Inflammatory macrophage treated with lipopolysaccharide for 4 hours (primary cell): ENCODE results near the gene USP37.
A peak's percentile ranks its signal among the peaks of the same experiment; 100 is the strongest.
"Not testable (repeated sequence)": the region's sequence is repeated elsewhere in the genome, so short reads cannot be mapped to it uniquely, and the experiment has no call there.

Experiments
- DNase-seq: peaks from one replicate; pipeline ENCODE4 v3.0.0-alpha.2; 2020

The USP37 gene

GRCh38 chr2:218554225-218554624, 13.9 kb downstream of the USP37 start:
- DNase-seq, result not testable (repeated sequence)

DNA sequence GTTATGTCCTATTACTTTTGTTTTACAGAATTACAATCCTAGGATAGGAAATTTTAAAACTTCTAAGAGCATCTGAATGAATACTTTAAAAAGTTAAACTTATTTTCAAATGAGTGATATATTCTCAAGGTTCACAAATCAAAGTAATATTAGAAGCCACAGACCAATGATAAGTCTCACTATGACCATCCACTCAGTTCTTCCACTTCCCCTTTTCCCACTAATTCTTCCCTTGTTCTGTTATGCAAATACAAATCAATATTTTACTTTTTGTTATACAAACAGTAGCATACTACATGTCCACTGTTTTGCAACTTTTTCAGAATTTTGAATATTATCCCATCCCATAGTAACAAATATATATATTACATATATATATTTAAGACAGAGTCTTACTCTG, 20.2 kb downstream of the USP37 start:
- no peak for DNase-seq

- DNase-seq, result no peak
Observed at GRCh38 chr2:218547511-218547910, 20.6 kb downstream of the USP37 start.

GRCh38 chr2:218546012-218546411, 22.1 kb downstream of the USP37 start:
- DNase-seq, result no peak

DNA sequence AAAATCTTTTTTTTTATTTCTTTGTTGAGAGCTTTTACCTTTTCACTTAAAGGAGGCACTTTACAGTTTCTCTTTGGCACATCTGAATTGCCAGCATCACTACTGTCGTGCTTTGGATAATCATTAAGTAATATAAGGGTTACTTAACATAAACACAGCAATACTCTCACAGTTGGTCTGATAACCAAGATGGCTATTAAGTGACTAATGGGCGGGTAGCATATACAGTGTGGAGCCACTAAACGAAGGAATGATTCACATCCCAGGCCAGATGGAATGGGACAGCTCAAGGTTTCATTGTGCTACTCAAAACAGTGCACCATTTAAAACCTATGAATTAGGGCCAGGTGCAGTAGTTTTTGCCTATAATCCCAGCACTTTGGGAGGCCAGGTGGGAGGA, 28.1 kb downstream of the USP37 start:
- DNase-seq, result no peak

- DNase-seq, result no peak
Observed at GRCh38 chr2:218536804-218537494, 31.2 kb downstream of the USP37 start.

GRCh38 chr2:218529990-218530389, 38.2 kb downstream of the USP37 start:
- DNase-seq, result no peak

- DNase-seq, result not testable (repeated sequence)
Observed at GRCh38 chr2:218528409-218528808, 39.7 kb downstream of the USP37 start.

DNA sequence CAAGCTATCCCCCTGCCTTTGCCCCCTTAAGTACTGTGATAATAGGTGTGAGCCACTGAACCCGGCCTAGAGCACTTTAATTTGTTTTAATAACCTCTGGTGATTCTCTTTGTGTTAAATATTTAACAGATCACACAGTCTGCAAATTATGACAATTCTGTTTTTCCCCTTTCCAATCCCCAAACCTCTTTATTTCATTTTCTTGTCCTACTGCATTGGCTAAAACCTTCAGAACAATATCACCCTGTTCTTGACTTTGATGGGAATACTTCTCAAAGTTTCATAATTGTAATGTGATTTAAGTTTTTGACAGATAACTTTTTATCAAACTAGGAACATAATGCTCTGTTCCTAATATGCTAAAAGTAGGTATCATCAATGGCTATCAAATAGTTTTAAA, 44.5 kb downstream of the USP37 start:
- no peak for DNase-seq

DNA sequence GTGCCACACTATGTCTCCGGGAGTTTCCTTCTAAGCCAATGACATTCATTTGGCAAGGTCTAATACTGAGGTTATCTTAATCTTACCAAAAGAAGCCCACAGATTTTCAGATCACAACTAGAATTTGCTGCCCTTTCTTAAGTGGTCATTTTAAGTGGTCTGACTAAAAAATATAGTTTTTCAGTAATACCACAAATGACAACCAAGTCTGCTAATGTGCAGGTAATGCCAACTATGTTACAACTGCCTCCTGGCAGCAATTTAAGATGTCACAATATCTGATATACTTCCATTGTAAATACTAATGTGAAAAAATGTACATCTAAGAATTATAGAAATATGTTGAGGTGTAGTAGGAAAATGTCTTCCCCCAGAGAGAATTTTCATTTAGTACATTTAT, 49.3 kb downstream of the USP37 start:
- DNase-seq, result no peak

DNA sequence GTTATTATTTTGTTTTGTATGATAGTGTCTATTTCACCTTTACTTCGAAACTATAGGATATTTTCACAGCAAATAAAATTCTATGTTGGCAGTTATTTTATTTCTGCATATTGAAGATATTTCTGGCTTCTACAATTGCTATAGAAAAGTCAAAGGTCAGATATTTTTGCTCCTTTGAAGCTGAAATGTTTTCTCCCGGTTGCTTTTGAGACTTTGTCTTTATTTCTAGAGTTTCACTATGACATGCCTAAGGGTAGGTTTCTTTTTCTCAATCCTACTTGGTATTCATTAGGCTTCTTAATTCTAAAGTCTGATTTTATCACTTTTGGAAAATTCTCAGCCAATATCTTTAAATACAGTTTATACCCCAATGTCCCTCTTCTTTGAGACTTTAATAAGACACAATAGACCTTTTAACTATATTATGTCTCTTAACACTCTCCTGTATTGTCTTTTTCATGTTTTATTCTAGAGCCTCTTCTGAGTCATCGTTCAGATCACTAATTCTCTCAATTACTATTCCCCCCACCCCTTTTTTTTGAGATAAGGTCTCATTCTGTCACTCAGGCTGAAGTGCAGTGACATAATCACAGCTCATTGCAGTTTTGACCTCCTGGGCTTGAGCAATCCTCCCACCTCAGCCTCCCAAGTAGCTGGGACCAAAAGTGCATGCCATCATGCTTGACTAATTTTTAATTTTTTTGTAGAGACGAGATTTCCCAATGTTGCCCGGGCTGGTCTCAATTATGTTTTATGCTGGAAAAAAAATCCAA, 50.5 kb downstream of the USP37 start:
- DNase-seq, result peak; percentile 25

- peak; percentile 49 for DNase-seq
Observed at GRCh38 chr2:218516614-218517013, 51.5 kb downstream of the USP37 start.

DNA sequence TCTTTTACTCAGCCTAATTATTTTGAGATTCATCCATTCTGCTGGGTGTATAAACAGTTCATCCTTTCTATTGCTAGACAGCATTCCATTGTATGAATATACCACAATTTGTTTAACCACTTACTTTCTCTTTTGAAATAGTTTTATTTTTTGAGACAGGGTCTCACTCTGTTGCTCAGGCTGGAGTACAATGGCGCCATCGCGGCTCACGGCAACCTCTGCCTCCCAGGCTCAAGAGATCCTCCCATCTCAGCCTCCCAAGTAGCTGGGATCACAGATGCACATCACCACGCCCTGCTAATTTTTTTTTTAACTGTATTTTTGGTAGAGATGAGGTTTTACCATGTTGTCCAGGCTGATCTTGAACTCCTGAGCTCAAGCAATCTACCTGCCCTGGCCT, 54.5 kb downstream of the USP37 start:
- DNase-seq, result no peak

DNA sequence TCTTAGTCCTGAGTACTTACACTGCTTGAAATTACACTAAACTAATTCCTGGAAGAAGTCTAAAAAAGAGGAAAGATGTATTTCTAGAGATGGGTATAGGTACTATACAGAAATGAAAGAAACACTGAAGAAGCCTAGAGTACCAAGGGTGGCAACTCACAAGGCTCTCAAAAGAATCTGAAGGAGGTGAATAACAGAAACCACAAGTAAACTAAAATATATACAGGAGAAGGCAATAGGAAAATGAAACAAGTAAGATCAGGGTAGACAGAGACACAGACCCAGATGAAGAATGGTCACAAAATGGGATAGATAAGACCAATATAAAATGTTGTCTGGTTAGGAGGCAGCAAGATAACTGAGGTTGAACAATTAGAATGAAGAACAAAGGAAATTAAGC, 59.9 kb downstream of the USP37 start:
- DNase-seq, result no peak

GRCh38 chr2:218505754-218506371, 62.3 kb downstream of the USP37 start:
- DNase-seq, result no peak

DNA sequence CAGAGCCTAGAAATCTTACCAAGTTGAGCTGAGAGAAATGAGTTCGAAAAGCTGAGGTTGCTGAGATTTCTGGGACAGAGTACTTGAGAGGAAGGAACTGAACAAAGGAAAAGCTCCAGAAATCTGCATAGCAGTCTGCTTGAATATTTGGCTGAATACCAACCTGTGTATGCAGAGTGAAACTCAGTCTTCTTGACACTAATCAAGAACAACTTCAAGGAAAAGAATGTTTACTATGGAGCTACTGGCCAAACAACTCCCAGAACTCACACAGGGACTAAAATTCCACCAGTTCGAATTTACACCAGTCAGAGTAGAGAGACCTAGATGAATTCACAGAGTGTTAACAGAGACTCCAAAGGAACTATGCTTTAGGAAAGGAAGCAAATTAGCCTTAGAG, 66.5 kb downstream of the USP37 start:
- DNase-seq, result no peak

DNA sequence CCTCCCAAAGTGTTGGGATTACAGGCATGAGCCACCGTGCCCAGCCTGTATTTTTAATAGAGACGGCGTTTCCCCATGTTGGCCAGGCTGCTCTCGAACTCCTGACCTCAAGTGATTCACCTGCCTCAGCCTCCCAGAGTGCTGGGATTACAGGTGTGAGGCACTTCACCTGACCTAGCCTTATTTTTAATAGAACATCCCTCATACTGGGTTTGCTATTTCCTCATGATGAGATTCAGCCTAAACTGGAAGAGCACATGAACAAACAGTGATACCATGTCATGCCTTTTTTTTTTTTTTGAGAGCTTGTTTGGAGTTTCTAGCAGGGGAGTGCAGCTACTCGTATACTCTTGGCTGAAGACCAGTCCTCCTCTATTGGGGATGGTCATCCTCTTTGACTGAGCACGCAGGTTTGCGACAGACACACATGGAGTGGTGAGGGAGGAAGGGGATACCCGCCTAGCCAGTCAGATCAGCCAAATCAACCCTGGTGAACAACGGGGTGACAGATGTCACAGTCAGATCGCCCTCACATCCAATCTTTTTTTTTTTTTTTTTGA, 67.6 kb downstream of the USP37 start:
- DNase-seq, result no peak

DNA sequence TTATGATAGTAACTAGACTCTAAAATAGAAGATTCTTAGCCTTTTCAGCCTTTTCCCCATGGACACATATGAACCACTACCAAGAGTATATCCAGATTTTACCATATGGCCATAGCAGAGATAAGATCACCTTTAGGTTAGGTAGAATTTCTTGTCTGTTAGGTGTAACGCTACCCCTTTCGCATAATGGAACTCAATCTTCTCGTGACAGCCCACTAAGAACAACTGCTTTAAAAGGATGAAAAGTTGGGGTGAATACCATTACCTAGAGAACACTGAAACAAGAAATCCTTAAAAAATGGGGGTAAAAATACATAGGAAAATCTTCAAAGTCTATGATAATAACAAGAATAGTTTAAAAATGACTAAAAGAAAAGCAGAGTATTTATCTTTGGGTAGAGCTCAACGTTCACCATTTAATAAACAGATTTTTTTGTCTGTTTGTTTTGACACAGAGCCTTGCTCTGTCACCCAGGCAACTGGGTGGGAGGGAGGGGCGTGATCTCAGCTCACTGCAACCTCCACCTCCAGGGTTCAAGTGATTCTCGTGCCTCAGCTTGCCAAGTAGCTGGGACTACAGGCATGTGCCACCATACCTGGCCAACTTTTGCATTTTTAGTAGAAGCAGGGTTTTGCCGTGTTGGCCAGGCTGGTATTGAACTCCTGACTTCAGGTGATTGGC, 82.0 kb downstream of the USP37 start:
- no peak for DNase-seq

- DNase-seq, result no peak
Observed at GRCh38 chr2:218482651-218483050, 85.5 kb downstream of the USP37 start.

GRCh38 chr2:218479595-218479994, 88.6 kb downstream of the USP37 start:
- no peak for DNase-seq

DNA sequence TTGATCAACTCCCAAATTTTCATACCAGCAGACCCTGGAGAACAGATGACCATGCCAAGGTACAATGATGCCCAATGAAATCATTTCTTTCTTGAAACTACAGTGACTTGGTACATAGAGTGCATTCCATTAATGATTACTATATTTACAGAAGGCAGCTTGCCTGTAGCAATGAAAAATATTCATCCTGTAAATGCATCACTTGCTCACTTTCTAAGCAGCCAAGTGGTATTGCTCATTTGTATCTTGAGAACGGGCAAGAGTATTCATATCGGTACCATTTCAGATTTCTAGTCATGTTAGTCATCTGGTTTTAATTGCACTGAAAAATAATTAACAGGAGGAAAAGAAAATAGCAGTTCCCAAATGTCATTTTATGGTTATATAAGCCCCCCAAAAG, 89.6 kb downstream of the USP37 start:
- no peak for DNase-seq

- no peak for DNase-seq
Observed at GRCh38 chr2:218477247-218477646, 90.9 kb downstream of the USP37 start.

DNA sequence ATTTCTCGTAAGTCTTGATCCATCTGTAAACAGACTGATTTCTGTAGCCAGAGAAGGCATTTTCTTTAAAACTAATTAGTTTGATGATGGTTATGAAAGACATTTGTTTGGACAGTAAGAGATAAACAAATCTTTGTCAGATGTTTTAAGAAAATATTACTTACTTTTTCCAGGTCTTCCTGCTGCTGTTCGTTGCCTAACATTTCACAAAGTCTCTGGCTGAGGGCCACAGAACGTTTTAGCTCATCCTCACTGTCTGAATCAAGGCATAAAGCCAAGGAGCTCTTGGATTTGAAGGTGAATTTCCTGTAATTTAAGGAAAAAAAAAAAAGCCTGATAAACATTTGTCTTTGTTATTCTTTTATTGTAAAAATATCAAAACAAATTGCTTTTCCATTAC, 91.5 kb downstream of the USP37 start:
- DNase-seq, result no peak
